Sigmoid colon (tissue), 7 donors: ENCODE results near the gene EHD4. TPM values are rescaled to one million over a fixed set of nuclear protein-coding genes. Genes with fewer than 3 reads are reported as not detected.

ENCODE experiments used
- DNase-seq: peaks from one replicate; pipeline ENCODE4 v3.0.0-alpha.2; 2019
- H3K27ac ChIP-seq, 4 donors: fragments of 200-600 bp; sonication (generic); one replicate each; pipeline ENCODE4 v1.5.1; 2016 to 2019; ENCODE audit warnings: mild to moderate bottlenecking in 1 of 4
- H3K27me3 ChIP-seq, 3 donors: fragments of 200-600 bp; sonication (generic); one replicate each; pipeline ENCODE4 v1.5.1; 2019; ENCODE audit warnings: mild to moderate bottlenecking in 1 of 3
- H3K36me3 ChIP-seq, 4 donors: fragments of 200-600 bp; sonication (generic); one replicate each; pipeline ENCODE4 v1.5.1; 2016 to 2019
- H3K4me1 ChIP-seq, 4 donors: fragments of 200-600 bp; sonication (generic); one replicate each; pipeline ENCODE4 v1.5.1; 2017 to 2019
- H3K4me3 ChIP-seq, 4 donors: fragments of 200-600 bp; sonication (generic); one replicate each; pipeline ENCODE4 v1.5.1; 2017 to 2019; ENCODE audit warnings: mild to moderate bottlenecking in 2 of 4, moderate library complexity in 1 of 4
- H3K9me3 ChIP-seq, 4 donors: fragments of 200-600 bp in 3 of 4; sonication (generic) in 3 of 4; one replicate each; pipeline versions ENCODE4 v1.5.1 to v1.6.1; 2013 to 2019
- CTCF ChIP-seq, 4 experiments: fragments of 450-650 bp in 3 of 4; fragments of 200-600 bp in 1 of 4; IDR thresholded peaks; one replicate each; pipeline ENCODE4 v1.5.1; 2016 to 2019; ENCODE audit warnings: antibody characterized with exemption in 4 of 4, mild to moderate bottlenecking in 3 of 4, moderate library complexity in 2 of 4
- EP300 ChIP-seq, 4 donors: sonication (generic); formaldehyde crosslinking; IDR thresholded peaks; one replicate each; pipeline ENCODE4 v1.6.1; 2017; ENCODE audit warnings: antibody characterized with exemption in 4 of 4
- POLR2A ChIP-seq, 2 donors: fragments of 450-650 bp; IDR thresholded peaks; one replicate each; pipeline ENCODE4 v1.6.1; 2016; ENCODE audit warnings: antibody characterized with exemption in 2 of 2, mild to moderate bottlenecking in 2 of 2, moderate library complexity in 2 of 2
- POLR2AphosphoS5 ChIP-seq, 4 donors: sonication (generic); formaldehyde crosslinking; IDR thresholded peaks; one replicate each; pipeline ENCODE4 v1.6.1; 2017; ENCODE audit warnings: antibody characterized with exemption in 4 of 4
- WGBS, 2 donors: extraction: QIAGEN DNeasy Blood & Tissue Kit; methylation state at CpG; one replicate each; pipeline ENCODE4 v1.1.7; 2013; 5-methylcytosine and 5-hydroxymethylcytosine counted together
- intact Hi-C: fragments of 100-400 bp; cut with DNase I; formaldehyde crosslinking; loops from one replicate; pipeline ENCODE4 v1.15.1; 2023
- polyA plus RNA-seq, 3 donors: library from polyadenylated mRNA; stranded (reverse); fragments of 200-250 nt; gene quantifications; one replicate each; pipeline ENCODE4 v1.2.3, GENCODE V29; 2013
- total RNA-seq, 4 donors: library from RNA; depleted of rRNA; stranded (reverse); fragments of >200 nt; gene quantifications; one replicate each; pipeline ENCODE4 v1.1.0, GENCODE V29; 2016
- donor health status: healthy with polysubstance abuse.
- donor health status: Bipolar disorder and iron deficiency.
- donor health status: healthy.

The EHD4 gene
- total and polyA plus RNA-seq, 7 donors = 8.9 to 37.0 (median 13.0) TPM

GRCh38 chr15:41919201-41919820 is 53.0 kb downstream of the EHD4 start:
- Histone ChIP-seq H3K36me3 (peaks cover 0 to 7% (median 0%) of the 10 kb centered on the region in 4 donors), H3K4me1 (peaks cover 0 to 47% (median 31%) of the 10 kb centered on the region in 4 donors), H3K27me3 (no peaks in the 10 kb centered on the region), H3K27ac (peak overlapping the region in 2 of 4 donors; percentile 0 to 51), H3K9me3 (no peaks in the 10 kb centered on the region), H3K4me3 (no peak overlapping the region)
- intact Hi-C loops = no loop called here
- DNase-seq = no peak
- no peak for TF ChIP-seq EP300 (IDR thresholded peaks at IDR 0.05)
- TF ChIP-seq POLR2AphosphoS5 (IDR thresholded peaks at IDR 0.05) = no peak
- TF ChIP-seq CTCF (IDR thresholded peaks at IDR 0.05) = no peak
- no peak for TF ChIP-seq POLR2A (IDR thresholded peaks at IDR 0.05)
- 93 to 94% methylated on average over 30 of the region's 30 CpGs for WGBS, 2 donors

GRCh38 chr15:41918506-41919126 is 53.7 kb downstream of the EHD4 start:
- Histone ChIP-seq H3K9me3 (no peaks in the 10 kb centered on the region), H3K4me1 (peaks cover 0 to 51% (median 32%) of the 10 kb centered on the region in 4 donors), H3K36me3 (peaks cover 0 to 7% (median 0%) of the 10 kb centered on the region in 4 donors), H3K27ac (peak overlapping the region in 1 of 4 donors; percentile 38), H3K4me3 (no peak overlapping the region), H3K27me3 (no peaks in the 10 kb centered on the region)
- TF ChIP-seq EP300 (IDR thresholded peaks at IDR 0.05) (no peak), POLR2A (IDR thresholded peaks at IDR 0.05) (no peak), POLR2AphosphoS5 (IDR thresholded peaks at IDR 0.05) (no peak), CTCF (IDR thresholded peaks at IDR 0.05) (no peak)
- WGBS, 2 donors = 94 to 95% methylated on average over 8 of the region's 8 CpGs
- DNase-seq = no peak
- intact Hi-C loops = no loop called here

GRCh38 chr15:41917767-41918430 is 54.5 kb downstream of the EHD4 start:
- Histone ChIP-seq H3K9me3 (no peaks in the 10 kb centered on the region), H3K27ac (peak overlapping the region in 3 of 4 donors; percentile 17 to 47 (median 38)), H3K4me1 (peaks cover 0 to 51% (median 32%) of the 10 kb centered on the region in 4 donors), H3K27me3 (no peaks in the 10 kb centered on the region), H3K4me3 (no peak overlapping the region), H3K36me3 (peaks cover 0 to 7% (median 0%) of the 10 kb centered on the region in 4 donors)
- TF ChIP-seq POLR2A (IDR thresholded peaks at IDR 0.05) (no peak), POLR2AphosphoS5 (IDR thresholded peaks at IDR 0.05) (no peak), CTCF (IDR thresholded peaks at IDR 0.05) (no peak), EP300 (IDR thresholded peaks at IDR 0.05) (no peak)
- intact Hi-C loops = no loop called here
- WGBS, 2 donors = 78 to 83% methylated on average over 10 of the region's 10 CpGs
- DNase-seq = no peak

GRCh38 chr15:41915255-41915994 is 56.9 kb downstream of the EHD4 start:
- Histone ChIP-seq H3K27me3 (no peaks in the 10 kb centered on the region), H3K27ac (peak overlapping the region in 2 of 4 donors; percentile 12 to 47), H3K36me3 (peaks cover 0 to 7% (median 0%) of the 10 kb centered on the region in 4 donors), H3K9me3 (no peaks in the 10 kb centered on the region), H3K4me1 (peaks cover 0 to 40% (median 23%) of the 10 kb centered on the region in 4 donors), H3K4me3 (no peak overlapping the region)
- DNase-seq = no peak
- 92 to 94% methylated on average over 6 of the region's 6 CpGs for WGBS, 2 donors
- intact Hi-C loops = no loop called here
- no peak for TF ChIP-seq POLR2AphosphoS5 (IDR thresholded peaks at IDR 0.05)
- no peak for TF ChIP-seq CTCF (IDR thresholded peaks at IDR 0.05)
- no peak for TF ChIP-seq EP300 (IDR thresholded peaks at IDR 0.05)
- TF ChIP-seq POLR2A (IDR thresholded peaks at IDR 0.05) = no peak
